Endothelial cell of umbilical vein (primary cell): ENCODE data around the gene CEP152. TPM values are rescaled to one million over a fixed set of nuclear protein-coding genes. Genes with fewer than 3 reads are reported as not detected.

Source experiments
- BruUV-seq: library from RNA; stranded (reverse); fragments of 400-500 nt; replicated peaks from 2 replicates; lab custom pipeline; 2021; lab: Mats Ljungman, UMichigan
- CTCF ChIA-PET: fragments of 300-600, 350-600 bp; sonication (Branson Sonifier 250); formaldehyde crosslinking; loops from one replicate; lab custom pipeline; 2021; ENCODE audit warnings: antibody characterized with exemption, inconsistent platforms; lab: Charles Lee
- POLR2A ChIA-PET: fragments of 300-600, 350-600 bp; sonication (Branson Sonifier 250); formaldehyde crosslinking; loops from one replicate; lab custom pipeline; 2021; ENCODE audit warnings: antibody characterized with exemption, inconsistent platforms; lab: Charles Lee
- DNase-seq: peaks from one replicate; pipeline ENCODE4 v3.0.0-alpha.2; 2011; ENCODE audit warnings: low read depth, low spot score
- FAIRE-seq: peaks from 2 replicates; lab custom pipeline; 2011; peaks lifted over from hg19 to GRCh38; lab: Jason Lieb, UNC
- H2AFZ ChIP-seq: 2 replicates; pipeline ENCODE4 v1.6.0; 2012; ENCODE audit warnings: low read depth, low read length, control low read depth, inconsistent platforms
- H3K27ac ChIP-seq: 2 replicates; pipeline ENCODE4 v1.5.1; 2011; ENCODE audit warnings: low read depth, mild to moderate bottlenecking, control low read depth, low read length, moderate library complexity; ENCODE audit not compliant: insufficient read depth
- H3K27me3 ChIP-seq, 2 experiments: 2 replicates each; pipeline versions ENCODE4 v1.6.0 to v1.6.1; 2011; ENCODE audit warnings: low read length in 2 of 2, mixed read lengths in 1 of 2; ENCODE audit not compliant: control insufficient read depth in 2 of 2, insufficient read depth in 2 of 2
- H3K36me3 ChIP-seq, 2 experiments: 2 replicates in 1 of 2; 3 replicates in 1 of 2; pipeline ENCODE4 v1.5.1; 2011; ENCODE audit warnings: low read length in 2 of 2, mild to moderate bottlenecking in 1 of 2, moderate library complexity in 1 of 2; ENCODE audit not compliant: control insufficient read depth in 2 of 2, insufficient read depth in 2 of 2; ENCODE audit errors: extremely low read depth in 1 of 2
- H3K4me1 ChIP-seq: 3 replicates; pipeline ENCODE4 v1.5.1; 2011; ENCODE audit warnings: mild to moderate bottlenecking, low read length; ENCODE audit not compliant: control insufficient read depth, insufficient read depth; ENCODE audit errors: extremely low read depth
- H3K4me2 ChIP-seq: 2 replicates; pipeline ENCODE4 v1.6.1; 2011; ENCODE audit warnings: low read length, control low read depth, mixed read lengths; ENCODE audit not compliant: insufficient read depth
- H3K4me3 ChIP-seq, 3 experiments: fragments of 200-600 bp in 1 of 3; sonication (generic), shearing (Covaris generic) in 1 of 3; replicated peaks in 1 of 3; 2 replicates each; pipeline ENCODE4 v1.5.1; 2011 to 2016; ENCODE audit warnings: control low read depth in 3 of 3, low read length in 3 of 3, mild to moderate bottlenecking in 2 of 3, inconsistent platforms in 1 of 3, low read depth in 1 of 3, moderate library complexity in 1 of 3; ENCODE audit not compliant: insufficient read depth in 1 of 3
- H3K79me2 ChIP-seq: 2 replicates; pipeline ENCODE4 v1.6.0; 2012; ENCODE audit warnings: low read length, inconsistent platforms; ENCODE audit not compliant: control insufficient read depth, insufficient read depth
- H3K9ac ChIP-seq: replicated peaks from 2 replicates; pipeline ENCODE3; 2011; ENCODE audit warnings: low read length, control low read depth; ENCODE audit not compliant: insufficient read depth; ENCODE audit errors: extremely low read depth
- H3K9me1 ChIP-seq: replicated peaks from 3 replicates; pipeline ENCODE4 v1.6.0; 2011; ENCODE audit warnings: mild to moderate bottlenecking, low read length; ENCODE audit not compliant: control insufficient read depth, insufficient read depth; ENCODE audit errors: extremely low read depth
- H3K9me3 ChIP-seq: replicated peaks from 2 replicates; pipeline ENCODE4 v1.5.1; 2012; ENCODE audit warnings: low read length, inconsistent platforms; ENCODE audit not compliant: control insufficient read depth, insufficient read depth
- H4K20me1 ChIP-seq: replicated peaks from 2 replicates; pipeline ENCODE3; 2011; ENCODE audit warnings: mild to moderate bottlenecking, low read length; ENCODE audit not compliant: control insufficient read depth, insufficient read depth; ENCODE audit errors: extremely low read depth
- EZH2 ChIP-seq: IDR thresholded peaks from 2 replicates; pipeline ENCODE4 v1.6.1; 2012; ENCODE audit warnings: borderline replicate concordance, low read depth, mild to moderate bottlenecking, moderate library complexity, low read length, inconsistent platforms; ENCODE audit not compliant: severe bottlenecking
- FOS ChIP-seq: IDR thresholded peaks from 2 replicates; pipeline ENCODE4 v1.6.1; 2011; ENCODE audit warnings: mild to moderate bottlenecking, low read length, moderate library complexity, borderline replicate concordance; ENCODE audit not compliant: insufficient read depth
- GATA2 ChIP-seq: IDR thresholded peaks from 2 replicates; pipeline ENCODE4 v1.7.0; 2011; ENCODE audit warnings: low read depth, mild to moderate bottlenecking, moderate library complexity, mixed read lengths, low read length; ENCODE audit not compliant: insufficient read length, insufficient read depth
- JUN ChIP-seq: IDR thresholded peaks from 2 replicates; pipeline ENCODE4 v1.6.1; 2011; ENCODE audit warnings: borderline replicate concordance, low read depth; ENCODE audit not compliant: insufficient read length, insufficient read depth
- MYC ChIP-seq: IDR thresholded peaks from one replicate; pipeline ENCODE4 v1.6.1; 2011; ENCODE audit warnings: mild to moderate bottlenecking, low read depth, low read length
- POLR2AphosphoS5 ChIP-seq: IDR thresholded peaks from 2 replicates; pipeline ENCODE4 v1.6.1; 2012; ENCODE audit warnings: low read depth, mild to moderate bottlenecking, control low read depth, low read length, moderate library complexity; ENCODE audit not compliant: insufficient read depth
- dilution Hi-C: fragments of 300-500 bp; cut with MboI; formaldehyde crosslinking; loops from one replicate; pipeline ENCODE4 v1.15.0; 2019; ENCODE audit warnings: low sequenced_read_pairs; ENCODE audit not compliant: extremely low pct_ligation_motif_present
- intact Hi-C: fragments of 100-400 bp; cut with micrococcal nuclease; formaldehyde crosslinking; loops from one replicate; pipeline ENCODE4 v1.10.0; 2022
- polyA plus RNA-seq, 4 experiments: library from polyadenylated mRNA; depleted of rRNA in 3 of 4; stranded (reverse) in 3 of 4; unstranded in 1 of 4; fragments of >200 nt; gene quantifications; 2 replicates each; pipeline versions ENCODE4 v1.2.1 to v1.2.3, GENCODE V29; 2011 to 2012; ENCODE audit warnings: missing spikeins in 1 of 4
- total RNA-seq: library from RNA; stranded (reverse); gene quantifications from 2 replicates; pipeline ENCODE4 v1.2.3, GENCODE V29; 2021
- TF ChIP-seq, protein P1 (sequence below): IDR thresholded peaks from 2 replicates; pipeline ENCODE4 v1.6.1; 2011; ENCODE audit not compliant: insufficient read depth, insufficient read length
- TF ChIP-seq, protein P2 (sequence below), 2 donors: IDR thresholded peaks; 1 replicate in 1 of 2; 2 replicates in 1 of 2; pipeline ENCODE4 v1.5.1; 2011; ENCODE audit warnings: low read length in 2 of 2, mild to moderate bottlenecking in 2 of 2, moderate library complexity in 2 of 2, control low read depth in 1 of 2, inconsistent platforms in 1 of 2, low read depth in 1 of 2; ENCODE audit not compliant: insufficient read depth in 1 of 2; ENCODE audit errors: extremely low read depth in 1 of 2

Gene CEP152
- total and polyA plus RNA-seq, 2 donors (not counting 3 experiments of a cell fraction or from before 2014, with no cell fraction given), result 3.0 to 15.7 TPM

DNA sequence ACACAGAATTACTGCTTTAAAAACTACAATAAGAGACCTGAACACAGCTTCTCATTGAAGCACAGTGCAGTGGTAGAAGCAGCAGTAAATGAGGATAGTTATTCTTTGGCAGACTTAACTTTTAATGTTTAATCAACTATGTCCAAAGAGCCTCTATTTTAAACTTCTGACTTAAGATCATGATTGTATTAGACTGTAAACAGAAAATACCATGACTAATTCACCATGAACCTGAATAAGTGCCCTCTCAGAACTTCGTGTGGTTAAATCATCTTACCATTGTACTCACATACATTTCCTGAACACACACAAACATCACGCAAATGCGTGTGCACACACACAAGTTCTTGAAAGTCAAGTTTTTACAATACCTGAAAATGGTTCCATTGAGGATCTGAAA lies 13.9 kb downstream of the CEP152 start:
- Histone ChIP-seq H3K9me1 (no peaks in the 10 kb centered on the region), H3K4me3 (no peak overlapping the region), H2AFZ (peak overlapping the region; percentile 11), H3K27me3 (no peaks in the 10 kb centered on the region), H4K20me1 (no peaks in the 10 kb centered on the region), H3K27ac (no peak overlapping the region), H3K4me2 (no peak overlapping the region), H3K9me3 (no peaks in the 10 kb centered on the region), H3K36me3 (peaks cover 0 to 5% of the 10 kb centered on the region in 2 experiments), H3K9ac (no peak overlapping the region), H3K79me2 (peaks cover 5% of the 10 kb centered on the region), H3K4me1 (peaks cover 3% of the 10 kb centered on the region)
- TF ChIP-seq MYC (no peak), JUN (no peak), POLR2AphosphoS5 (no peak), FOS (no peak), GATA2 (no peak), EZH2 (no peak)
- TF ChIP-seq, protein P1, sequence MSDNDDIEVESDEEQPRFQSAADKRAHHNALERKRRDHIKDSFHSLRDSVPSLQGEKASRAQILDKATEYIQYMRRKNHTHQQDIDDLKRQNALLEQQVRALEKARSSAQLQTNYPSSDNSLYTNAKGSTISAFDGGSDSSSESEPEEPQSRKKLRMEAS, result no peak
- TF ChIP-seq, protein P2, sequence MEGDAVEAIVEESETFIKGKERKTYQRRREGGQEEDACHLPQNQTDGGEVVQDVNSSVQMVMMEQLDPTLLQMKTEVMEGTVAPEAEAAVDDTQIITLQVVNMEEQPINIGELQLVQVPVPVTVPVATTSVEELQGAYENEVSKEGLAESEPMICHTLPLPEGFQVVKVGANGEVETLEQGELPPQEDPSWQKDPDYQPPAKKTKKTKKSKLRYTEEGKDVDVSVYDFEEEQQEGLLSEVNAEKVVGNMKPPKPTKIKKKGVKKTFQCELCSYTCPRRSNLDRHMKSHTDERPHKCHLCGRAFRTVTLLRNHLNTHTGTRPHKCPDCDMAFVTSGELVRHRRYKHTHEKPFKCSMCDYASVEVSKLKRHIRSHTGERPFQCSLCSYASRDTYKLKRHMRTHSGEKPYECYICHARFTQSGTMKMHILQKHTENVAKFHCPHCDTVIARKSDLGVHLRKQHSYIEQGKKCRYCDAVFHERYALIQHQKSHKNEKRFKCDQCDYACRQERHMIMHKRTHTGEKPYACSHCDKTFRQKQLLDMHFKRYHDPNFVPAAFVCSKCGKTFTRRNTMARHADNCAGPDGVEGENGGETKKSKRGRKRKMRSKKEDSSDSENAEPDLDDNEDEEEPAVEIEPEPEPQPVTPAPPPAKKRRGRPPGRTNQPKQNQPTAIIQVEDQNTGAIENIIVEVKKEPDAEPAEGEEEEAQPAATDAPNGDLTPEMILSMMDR (IDR thresholded peaks at IDR 0.05; ENCODE audit: extremely low read depth in 1 of 2, insufficient read depth in 1 of 2, low read depth in 1 of 2, low read length in 2 of 2), result no peak
- ChIA-PET CTCF (no interaction called here), POLR2A (no interaction called here)
- peak; percentile 39 for DNase-seq
- intact Hi-C loops (no loop called here), dilution Hi-C loops (no loop called here)
- peak; percentile 26 for FAIRE-seq
- BruUV-seq, result no TSS peak
